GM18870 (cell line): ENCODE results near the gene SEMA5A.

Source experiments
- ATAC-seq: cut with Tn5 transposase; IDR thresholded peaks from one replicate; pipeline ENCODE4 v1.9.1; 2021; ENCODE audit warnings: moderate library complexity; ENCODE audit not compliant: unreplicated experiment

Gene SEMA5A

DNA sequence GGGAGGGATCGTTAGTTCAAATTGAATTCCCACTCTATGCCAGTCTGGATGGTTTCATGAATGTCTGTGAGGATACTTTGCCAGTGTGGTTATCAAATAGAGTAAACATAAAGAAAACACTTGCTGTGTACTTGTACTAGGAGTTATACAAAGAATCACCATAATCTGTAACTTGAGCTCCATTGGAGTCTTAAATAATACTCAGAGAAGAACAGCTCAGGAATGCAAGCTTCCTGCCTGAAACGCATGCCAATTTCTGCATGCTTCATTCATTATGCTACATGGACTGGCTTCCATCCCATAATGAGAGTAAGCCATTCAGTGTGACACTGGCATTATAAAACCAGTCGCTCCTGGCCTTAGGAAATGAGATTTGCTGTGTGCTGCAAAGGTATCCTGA is 351.4 kb downstream of the SEMA5A start:
- no peak for ATAC-seq

DNA sequence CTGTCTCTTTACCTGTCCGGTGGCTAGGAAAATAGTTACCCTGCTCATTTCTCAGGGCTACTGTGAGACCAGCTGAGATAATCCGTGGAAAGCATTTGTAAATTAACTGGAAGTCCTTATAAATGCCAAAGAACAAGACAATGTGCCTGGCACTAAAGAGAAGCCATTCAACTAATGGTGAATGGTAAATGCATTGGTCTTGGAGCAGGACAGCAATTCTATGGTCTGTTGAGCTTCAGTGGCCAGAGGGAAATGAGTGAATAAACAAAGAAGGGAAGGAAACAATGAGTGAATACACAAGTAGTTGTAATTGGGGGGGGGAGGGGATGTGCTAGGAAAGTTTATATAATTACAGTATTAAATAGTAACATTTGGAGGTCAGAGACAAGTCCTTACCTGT is 353.6 kb downstream of the SEMA5A start:
- no peak for ATAC-seq

DNA sequence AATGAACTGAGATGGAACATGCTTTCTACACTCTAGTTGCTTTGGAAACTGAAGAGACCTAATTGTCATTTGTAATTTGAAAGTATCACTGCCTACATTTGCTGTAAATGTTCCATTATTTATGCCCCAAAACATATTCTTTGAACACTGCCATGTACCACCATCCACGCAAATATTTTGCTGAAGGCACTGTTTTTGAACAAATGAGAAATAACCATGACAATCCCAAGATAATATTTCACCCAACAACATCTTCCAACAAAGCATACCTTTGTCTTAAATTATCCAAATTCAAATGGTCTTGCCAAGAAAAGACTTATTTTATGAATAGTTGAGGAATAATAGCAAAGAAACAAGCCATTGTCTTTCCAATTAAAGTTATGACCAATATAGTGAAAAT is 356.2 kb downstream of the SEMA5A start:
- ATAC-seq: no peak

DNA sequence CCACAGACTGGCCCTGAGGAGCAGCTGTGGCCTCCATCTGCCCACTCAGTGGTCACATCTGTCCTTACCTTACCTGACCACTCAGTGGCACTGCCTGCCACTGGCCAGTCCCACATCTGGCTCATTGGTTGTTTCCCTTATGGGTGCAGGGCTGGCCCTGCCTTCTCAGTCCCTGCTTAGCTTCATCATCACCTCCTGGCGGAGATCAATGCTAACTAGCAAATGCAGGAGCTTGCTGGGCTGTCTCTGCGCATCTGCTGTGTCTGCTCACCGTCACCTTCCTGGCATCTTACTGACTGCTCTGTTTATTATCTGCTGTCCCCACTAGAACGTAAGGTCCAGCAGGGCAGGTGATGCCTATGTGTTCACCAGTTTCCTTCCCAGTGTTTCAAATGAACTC is 356.9 kb downstream of the SEMA5A start:
- no peak for ATAC-seq

DNA sequence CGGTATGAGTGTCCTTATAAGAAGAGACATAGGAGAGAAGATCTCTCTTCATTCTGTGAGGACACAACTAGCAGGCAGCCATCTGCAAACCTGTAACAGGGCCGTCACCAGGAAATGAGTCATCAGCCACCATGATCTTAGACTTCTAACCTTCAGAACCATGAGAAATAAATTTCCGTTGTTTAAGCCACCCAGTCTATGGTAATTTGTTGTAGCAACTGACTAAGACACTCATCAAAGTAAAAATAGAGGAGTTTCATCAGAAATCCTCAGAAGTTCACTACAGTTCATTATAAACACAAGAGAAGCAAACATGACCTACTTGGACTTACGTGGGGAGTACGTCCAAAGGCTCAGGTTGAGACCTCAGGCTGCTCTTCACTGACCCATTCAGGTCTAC is 357.7 kb downstream of the SEMA5A start:
- no peak for ATAC-seq

DNA sequence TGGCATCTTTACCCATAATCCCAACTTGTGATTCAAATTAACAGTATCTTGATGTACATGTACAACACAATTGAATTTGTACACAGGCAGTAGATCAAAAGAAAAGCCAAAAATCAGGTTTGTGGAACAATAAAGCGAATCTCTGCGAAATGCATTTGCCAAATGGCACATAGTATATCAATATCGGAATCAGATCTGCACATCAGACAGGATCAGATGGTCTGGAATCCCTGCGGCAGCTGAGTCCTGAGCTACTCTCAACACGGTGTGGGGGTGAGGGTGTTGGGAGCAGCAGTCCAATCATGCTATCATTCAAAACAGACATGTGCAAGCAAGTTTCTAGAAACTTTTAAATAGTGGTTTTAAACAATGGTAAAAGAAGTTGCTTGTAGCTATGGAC is 358.3 kb downstream of the SEMA5A start:
- ATAC-seq: no peak

DNA sequence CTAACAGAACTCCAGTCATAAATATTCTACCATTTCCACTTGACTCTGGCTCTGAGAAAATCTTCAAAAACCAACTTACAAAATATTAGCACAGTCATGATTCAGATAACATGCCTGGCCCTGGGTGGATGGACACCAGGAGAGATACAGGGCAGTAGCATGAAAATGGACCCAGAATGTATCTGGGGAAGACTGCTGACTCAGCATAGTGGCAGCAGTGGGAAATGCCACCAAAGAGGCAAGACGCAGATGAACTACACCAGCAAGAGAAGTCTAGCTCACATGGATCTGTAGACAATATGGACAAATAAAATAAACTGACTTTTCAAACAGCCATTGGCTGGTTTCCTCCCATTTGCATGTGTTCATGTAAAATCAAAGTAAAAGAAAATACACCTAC is 359.8 kb downstream of the SEMA5A start:
- ATAC-seq: no peak

DNA sequence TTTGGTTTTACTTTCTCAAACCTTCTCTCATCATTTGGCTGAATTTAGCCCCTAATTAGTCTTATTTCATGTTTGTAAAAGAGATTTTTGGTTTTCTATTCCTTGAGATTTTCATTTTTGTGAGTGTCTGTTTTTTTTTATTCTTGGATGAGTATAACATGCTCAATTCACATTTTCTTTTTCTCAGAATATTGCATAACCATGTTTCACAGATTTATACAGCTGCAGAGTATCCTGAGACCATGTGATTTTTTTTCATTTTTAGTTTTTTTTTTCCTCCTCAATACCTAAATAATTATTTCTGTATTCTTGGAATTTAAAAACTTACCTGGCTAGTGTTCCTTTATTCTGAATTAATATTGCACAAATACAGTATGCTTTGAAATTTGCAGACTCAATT is 361.9 kb downstream of the SEMA5A start:
- ATAC-seq: no peak

DNA sequence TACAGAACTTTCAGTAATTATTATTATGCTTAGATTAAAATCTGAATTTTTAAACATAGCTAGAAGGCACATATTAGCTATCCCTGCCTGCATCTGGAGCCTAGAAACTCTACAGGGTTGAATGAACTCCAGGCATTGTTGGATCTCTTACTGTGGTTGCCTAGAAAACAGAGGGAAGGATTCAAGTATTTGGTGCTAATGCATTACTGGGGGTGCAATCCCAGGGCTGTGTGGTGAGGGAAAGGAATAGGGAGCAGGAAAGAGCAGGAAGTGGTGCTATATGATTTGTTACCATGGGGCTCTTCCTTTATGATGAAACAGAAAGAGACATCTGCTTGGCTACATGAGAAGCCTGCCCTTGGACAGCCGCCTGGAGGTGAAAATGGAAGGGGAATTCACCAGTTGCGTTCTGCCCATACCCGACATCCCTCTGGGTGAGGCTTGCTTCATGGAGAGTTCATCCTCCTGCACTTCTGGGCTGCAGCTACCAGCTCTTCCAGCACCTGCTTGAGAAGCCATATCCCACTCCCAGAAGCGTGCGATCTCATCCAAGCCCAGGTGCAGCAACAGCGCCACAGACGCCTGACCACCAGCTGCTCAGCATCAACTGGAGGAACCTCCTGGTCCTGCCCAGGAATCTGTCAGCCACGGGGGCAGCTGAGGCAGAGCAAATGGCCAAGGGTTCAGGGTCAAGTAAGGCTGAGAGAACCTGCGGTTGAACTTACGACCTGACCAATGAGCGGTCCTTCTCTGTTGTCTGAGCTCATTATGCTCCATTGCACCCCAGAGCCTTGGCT is 362.8 kb downstream of the SEMA5A start:
- ATAC-seq: no peak

DNA sequence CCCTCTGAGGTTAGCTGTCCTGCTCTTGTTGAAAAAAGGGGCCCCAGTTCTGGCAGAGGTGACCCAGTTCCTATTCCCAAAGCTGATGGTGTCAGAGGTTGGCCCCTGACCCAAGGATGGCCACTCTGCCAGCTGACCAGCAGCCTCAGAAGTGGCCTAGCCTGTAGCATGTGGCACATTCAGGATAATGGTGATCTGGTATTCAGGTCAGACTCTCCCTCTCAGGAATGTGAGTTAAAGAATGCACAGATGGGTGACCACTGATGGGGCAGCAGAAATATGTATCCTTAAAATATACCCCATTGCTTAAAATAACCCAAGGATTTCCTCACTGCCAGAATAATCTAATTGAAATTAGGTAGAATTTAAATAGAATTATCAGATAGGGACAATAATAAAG is 369.2 kb downstream of the SEMA5A start:
- ATAC-seq: no peak

DNA sequence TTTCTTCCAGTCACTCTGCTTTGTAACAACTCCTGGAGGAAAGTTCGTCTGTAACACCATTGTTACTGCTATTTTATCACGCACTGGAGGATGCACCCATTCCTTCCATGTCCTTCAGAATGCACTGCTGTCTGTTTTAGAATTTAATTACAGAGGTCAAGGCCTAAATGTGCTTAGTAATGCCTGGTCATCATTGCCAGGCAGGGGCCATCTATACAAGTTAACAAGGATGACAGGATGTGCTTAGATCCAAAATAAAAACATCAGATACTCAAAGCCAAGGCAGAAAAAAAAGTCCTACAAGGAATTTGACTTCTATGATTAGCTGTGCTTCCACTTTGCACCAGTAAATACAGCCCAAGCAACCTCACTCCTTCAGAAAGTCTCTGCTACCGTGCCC is 371.4 kb downstream of the SEMA5A start:
- no peak for ATAC-seq

DNA sequence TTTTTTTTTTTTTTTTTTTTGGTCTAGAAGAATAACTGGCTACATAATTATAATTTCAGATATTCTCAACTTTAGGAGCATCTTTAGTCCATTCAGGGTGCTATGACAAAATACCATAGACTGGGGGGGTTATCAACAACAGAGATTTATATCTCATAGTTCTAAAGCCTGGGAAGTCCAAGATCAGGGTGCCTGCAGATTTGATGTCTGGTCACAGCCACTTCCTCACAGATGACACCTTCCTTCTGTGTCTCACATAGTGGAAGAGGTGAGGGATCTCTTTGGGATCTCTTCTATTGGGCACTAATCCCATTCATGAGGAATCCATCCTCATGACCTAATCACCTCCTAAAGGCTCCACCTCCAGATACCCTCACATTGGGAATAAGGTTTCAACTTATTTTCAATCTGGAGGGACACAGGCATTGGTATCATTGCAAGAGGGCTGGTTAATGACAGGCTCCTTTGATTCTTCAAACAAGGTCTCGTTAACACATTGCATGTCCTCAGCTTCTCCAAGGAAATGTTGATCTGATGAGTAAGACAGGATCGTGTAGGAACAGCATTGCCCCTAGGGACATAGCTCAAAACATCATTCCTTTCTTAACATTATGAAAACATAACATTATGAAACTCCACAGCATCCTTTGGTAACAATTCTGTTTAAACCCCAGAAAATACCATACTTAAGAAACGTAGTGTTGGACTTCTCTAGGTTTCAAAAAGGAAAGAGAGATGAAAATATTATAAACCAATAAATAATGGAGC is 372.4 kb downstream of the SEMA5A start:
- no peak for ATAC-seq

DNA sequence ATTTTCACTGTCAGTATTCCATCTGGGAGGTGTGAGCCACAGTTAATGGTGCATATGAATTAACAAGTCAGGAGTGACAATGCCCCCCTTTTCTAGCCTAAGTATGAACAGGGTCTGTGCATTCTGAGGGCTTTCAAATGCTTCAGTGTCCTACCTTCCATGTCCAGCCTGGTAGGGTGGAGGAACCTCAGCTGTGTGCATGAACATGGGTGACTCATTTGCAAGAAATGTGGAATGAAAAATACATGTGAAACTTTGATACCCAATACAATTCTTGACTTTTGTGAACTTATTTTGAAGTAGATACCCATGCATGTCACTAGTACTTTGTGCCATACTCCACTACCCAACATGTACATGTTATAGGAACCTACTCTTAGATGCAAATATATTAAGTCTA is 375.8 kb downstream of the SEMA5A start:
- ATAC-seq: no peak

DNA sequence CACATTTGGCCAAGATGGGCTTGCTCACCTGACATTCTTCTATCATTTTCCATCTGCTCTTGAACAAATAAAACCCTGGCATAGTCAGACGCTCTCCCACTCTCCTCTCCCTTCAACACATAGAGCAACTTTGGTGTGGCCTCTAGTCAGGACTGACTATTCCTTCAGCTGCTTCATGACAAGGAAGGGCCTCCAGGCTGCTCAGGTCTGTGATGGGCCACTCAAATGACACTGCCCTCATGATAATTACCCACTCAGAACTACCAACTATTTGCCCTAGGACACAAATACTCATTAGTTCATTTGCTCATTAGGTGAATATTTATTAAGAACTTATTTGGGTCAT is 376.3 kb downstream of the SEMA5A start:
- no peak for ATAC-seq

DNA sequence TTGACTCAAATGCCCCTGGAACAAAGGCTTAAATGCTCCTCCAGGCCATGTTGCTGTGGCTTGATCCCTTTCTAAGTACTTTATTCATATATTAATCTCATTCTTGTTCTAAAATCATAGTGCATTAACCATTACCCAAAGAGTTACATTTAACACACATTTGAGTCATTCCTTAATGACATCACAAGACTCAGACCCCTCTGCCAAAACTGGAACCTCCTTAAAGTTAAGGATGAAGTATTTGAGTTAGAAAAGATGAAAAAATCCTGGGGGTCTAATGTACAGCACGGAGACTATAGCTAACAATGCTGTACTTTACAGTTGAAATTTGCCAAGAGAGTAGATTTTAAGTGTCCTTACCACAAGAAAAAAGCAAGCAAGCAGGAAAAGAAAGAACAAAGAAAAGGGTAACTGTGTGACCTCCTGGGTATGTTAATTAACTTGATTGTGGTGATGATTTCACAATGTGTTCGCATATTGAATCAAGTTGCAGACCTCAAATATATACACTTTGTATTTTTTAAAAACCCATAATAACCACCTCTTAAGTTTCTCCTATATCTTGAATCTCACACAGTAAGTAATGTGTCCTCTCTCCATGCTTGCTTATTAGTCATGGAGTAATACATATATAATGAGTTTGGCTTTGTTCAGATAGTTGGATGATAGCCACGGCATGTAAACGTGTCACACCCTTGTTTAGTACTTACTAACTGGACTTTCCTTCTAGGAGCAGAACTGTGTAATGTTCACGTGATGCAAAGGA is 376.9 kb downstream of the SEMA5A start:
- no peak for ATAC-seq

DNA sequence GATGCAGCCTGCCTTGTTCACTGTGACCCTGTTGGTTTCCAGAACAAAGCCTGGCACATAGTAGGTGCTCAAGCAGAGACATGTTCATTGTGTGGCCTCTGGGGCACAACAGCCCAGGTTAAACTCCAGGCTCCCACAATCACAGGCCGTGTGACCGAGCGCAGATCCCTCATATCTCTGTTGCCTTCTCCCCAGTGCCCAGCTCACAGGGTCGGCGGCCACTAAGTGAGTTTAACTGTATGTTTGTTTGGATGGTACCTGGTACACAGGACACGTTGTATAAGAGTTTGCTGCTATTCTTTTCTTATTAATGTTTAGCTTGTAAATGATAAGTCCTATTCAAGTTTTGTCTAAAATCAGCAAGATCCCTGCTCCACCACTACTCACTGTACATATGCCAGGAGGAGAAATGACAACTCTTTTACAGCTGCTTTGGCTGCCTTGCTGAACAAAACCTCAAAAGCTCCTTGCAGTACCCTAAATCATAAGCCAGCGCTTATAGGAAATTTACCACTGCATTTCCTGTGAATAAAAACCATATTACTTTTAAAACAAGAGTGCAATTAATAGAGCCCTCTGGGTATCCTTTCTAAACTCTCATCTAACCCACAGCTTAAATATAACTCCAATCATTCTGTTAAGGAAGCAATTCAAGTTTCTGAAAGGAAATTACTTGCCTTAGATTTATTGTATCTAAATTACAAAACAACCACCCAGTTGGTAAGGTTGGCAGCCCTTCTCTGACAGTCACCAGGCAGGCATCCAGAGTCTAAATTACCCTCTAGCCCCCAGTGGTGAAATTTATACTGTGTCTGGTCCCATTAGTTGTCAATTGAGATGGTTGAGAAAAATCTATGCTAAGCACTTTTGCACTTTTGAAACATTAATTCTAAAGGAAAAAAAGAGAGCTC is 379.4 kb downstream of the SEMA5A start:
- ATAC-seq: no peak

DNA sequence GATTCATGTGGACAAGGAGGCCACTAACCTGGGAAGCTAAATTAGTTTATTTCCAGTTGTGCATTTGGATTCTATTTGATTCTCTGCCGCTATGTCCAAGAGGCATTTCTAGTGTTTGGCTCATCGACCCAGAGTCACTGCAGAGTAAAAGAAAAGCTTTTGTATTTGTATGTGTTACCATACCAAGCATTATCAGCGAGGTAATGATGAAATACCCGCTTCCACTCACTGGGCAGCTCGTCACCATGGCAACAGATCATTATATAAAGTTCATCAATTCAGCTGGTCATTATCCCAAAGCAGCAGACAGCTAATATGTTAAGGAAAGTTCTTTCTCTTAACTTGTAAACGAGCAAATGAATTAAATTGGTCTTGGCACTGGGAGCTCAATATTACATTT is 380.3 kb downstream of the SEMA5A start:
- no peak for ATAC-seq

DNA sequence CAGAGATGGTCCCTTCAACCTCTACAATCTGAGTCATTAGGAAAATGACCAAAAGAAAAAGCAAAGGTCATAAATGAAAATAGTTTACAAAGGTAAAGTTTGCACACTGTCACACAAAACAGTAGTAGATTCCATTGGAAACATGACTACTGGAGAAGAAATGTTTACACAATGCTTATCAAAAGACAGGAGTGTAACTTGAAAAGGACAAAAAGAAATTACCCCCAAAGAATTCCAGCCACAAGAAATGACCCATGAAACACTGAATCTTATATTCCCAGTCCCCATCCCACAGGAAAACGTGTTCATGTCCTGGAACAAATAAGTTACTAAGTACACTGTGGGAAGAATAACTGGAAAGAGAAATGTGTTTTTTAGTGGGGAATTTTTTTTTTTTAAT is 385.1 kb downstream of the SEMA5A start:
- no peak for ATAC-seq

DNA sequence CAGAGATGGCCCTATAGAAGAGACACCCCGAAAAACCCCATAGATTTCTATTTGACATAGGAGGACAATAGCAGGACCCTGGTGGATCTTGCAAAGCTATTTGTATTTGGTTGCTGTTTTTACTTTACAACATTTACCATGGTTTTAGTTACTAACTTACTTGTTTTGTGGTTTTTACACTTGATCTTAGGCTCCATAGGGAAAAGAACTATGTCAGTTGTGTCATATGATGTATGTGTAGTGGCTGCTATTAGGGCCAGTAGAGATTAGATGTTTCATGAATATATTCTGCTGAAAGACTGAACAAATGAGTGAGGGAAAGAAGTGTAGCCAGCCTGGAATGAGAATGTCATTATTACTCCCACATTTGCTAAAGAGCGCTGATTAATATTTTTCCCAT is 388.1 kb downstream of the SEMA5A start:
- ATAC-seq: no peak

DNA sequence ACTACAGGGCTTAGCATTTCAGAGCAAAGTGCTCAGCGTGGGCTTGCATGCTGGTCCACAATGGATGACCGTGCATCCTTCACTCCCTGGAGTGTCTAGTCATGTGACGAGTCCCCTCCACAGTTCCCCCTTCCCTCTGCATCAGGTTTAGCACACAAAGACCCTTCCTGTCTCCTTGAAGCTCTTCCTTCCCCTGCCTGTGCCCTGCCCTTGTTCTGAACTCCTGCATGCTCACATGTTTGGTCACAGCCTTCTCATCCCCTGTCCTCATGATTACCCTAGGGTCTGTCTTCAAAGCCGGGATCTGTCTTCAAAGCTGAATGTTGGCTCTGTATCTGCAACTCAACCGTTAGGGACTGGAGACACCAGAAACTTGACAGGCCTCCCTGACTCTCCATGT is 388.9 kb downstream of the SEMA5A start:
- no peak for ATAC-seq

DNA sequence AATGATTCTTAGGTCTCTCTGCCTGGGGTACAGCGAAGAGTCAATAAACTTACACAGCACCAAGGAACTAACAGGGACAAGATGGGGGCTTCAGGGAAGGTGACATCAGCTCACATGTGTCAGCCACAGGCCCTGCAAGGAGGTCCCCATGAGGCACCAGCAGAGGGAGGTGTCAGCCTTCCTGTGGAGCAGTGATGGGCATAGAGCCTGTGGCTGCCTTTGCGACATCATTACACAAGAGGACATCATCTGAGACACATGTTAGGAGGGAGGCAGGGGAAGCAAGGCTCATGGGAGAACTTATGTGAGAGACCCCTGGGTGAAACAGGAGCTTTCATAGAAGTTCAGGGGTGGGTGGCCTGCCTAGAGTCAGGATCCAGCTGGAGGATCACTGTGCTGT is 389.6 kb downstream of the SEMA5A start:
- ATAC-seq: no peak
